Activated B cell treated with CpG ODN at 0.5 μM for 24 hours (primary cell): ENCODE data around the gene SENP5. TPM values are rescaled to one million over a fixed set of nuclear protein-coding genes. Genes with fewer than 3 reads are reported as not detected.

Experiments
- ATAC-seq: fragments of 200-7000 bp; cut with Tn5 transposase; one replicate; pipeline ENCODE4 v1.10.0; 2021; ENCODE audit warnings: low read depth, mild to moderate bottlenecking, moderate library complexity
- CTCF ChIA-PET: fragments of 350-600 bp; sonication (Branson Sonifier 250); formaldehyde crosslinking; loops from one replicate; lab custom pipeline; 2021; ENCODE audit warnings: antibody characterized with exemption; lab: Charles Lee
- POLR2A ChIA-PET: fragments of 350-600 bp; sonication (Branson Sonifier 250); formaldehyde crosslinking; loops from one replicate; lab custom pipeline; 2021; ENCODE audit warnings: antibody characterized with exemption; lab: Charles Lee
- DNase-seq: peaks from one replicate; pipeline ENCODE4 v3.0.0; 2022
- H3K27ac Mint-ChIP-seq: one replicate; pipeline ENCODE4 v1.8.0; 2020; ENCODE audit warnings: mixed read lengths
- H3K27me3 Mint-ChIP-seq: one replicate; pipeline ENCODE4 v1.8.0; 2021; ENCODE audit warnings: mixed read lengths
- H3K36me3 Mint-ChIP-seq: one replicate; pipeline ENCODE4 v1.8.0; 2021; ENCODE audit warnings: low read depth, mixed read lengths
- H3K4me1 Mint-ChIP-seq: one replicate; pipeline ENCODE4 v1.8.0; 2021; ENCODE audit warnings: mixed read lengths
- H3K4me3 Mint-ChIP-seq: one replicate; pipeline ENCODE4 v1.8.0; 2020; ENCODE audit warnings: mild to moderate bottlenecking, mixed read lengths
- H3K9me3 Mint-ChIP-seq: one replicate; pipeline ENCODE4 v1.8.0; 2020; ENCODE audit warnings: mixed read lengths
- CTCF ChIP-seq: fragments of 200-600 bp; IDR thresholded peaks from one replicate; pipeline ENCODE4 v1.8.0; 2022; ENCODE audit warnings: antibody characterized with exemption, mild to moderate bottlenecking
- intact Hi-C: fragments of 100-400 bp; cut with micrococcal nuclease; formaldehyde crosslinking; loops from one replicate; pipeline ENCODE4 v1.15.1; 2024
- total RNA-seq: library from RNA; stranded (reverse); gene quantifications from 2 replicates; pipeline ENCODE4 v1.2.3, GENCODE V29; 2022

The SENP5 gene
- total RNA-seq, 1 donor from 2014 or later: 45.2 TPM

DNA sequence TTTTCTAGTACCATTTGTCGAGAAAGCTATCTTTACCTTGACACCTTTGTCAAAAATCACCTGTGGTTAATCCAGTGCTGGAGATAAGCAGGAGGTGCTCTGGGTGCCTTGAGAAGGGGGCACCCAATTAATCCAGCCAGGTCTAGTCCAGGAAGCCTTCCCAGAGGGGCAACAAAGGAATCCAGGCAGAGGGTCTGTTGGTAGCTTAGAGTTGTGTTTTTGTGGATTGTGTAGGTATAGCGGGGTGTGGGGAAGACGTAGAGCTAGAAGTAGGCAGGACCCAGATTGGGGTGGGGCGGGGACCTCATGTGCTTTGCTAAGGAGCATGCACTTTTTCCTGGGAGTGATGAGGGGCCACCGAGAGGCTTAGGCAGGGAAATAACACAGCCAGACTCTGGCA is 106.9 kb downstream of the SENP5 start:
- ATAC-seq (no peak), DNase-seq (no peak)
- Mint-ChIP-seq H3K4me1 (peaks cover 19% of the 10 kb centered on the region), H3K36me3 (no peaks in the 10 kb centered on the region), H3K27ac (no peak overlapping the region), H3K9me3 (no peaks in the 10 kb centered on the region), H3K4me3 (no peak overlapping the region), H3K27me3 (peaks cover 13% of the 10 kb centered on the region)
- POLR2A ChIA-PET: no interaction called here
- intact Hi-C loops: loop anchor here (10.0 kb wide), 1 partner anchor 540 kb away; no protein-coding TSS in a partner anchor
- no peak for TF ChIP-seq CTCF
- CTCF ChIA-PET: interaction anchor here (2.0 kb wide), 1 partner anchor 212 kb away, joined by 4 read pairs; no protein-coding TSS in a partner anchor

DNA sequence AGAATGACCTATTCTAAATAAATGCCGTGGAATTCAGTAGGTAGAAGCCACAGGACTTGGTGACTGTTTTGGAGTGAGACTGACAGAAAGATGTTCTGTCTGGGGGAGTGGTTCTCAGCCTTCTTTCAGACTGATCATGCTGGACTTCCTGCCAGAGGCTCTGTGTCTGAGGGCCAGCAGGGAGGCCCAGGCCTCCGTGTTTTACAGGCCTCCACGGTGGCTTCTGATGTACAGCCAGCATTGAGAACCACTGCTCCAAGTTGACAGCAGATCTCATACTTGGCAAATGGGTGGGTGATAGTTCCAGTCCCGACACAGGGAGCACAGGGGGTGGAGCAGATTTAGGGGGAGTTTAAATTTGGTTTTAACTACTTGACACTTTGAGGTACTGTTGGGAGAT is 107.6 kb downstream of the SENP5 start:
- CTCF ChIA-PET: interaction anchor here (0.7 to 2.0 kb wide), 3 partner anchors 53 to 839 kb away, joined by 3 to 4 read pairs (median 3); no protein-coding TSS in a partner anchor

DNA sequence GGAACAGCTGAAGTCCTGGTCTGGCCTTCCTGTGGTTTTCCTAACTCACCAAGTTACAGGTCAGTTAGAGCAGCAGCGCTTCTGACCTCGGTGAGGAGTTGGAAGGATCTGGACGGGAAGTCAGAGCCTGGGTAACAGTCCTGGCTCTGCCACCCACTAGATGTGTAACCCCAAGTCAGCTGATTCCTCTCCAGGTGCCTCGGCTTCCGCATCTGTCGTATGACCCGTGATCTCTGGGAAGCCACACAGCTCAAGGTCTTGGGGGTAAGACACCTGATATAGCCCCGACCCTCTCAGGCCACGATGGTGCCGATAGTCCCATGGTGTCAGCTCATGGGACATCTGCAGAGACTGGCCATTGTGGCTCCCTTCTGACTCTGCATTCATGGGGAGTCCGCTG is 109.2 kb downstream of the SENP5 start:
- DNase-seq: no peak
- CTCF ChIA-PET: interaction anchor here (0.8 to 3.0 kb wide), 2 partner anchors 141 to 211 kb away, joined by 3 to 17 read pairs; no protein-coding TSS in a partner anchor
- Mint-ChIP-seq H3K4me1 (peaks cover 11% of the 10 kb centered on the region), H3K36me3 (no peaks in the 10 kb centered on the region), H3K9me3 (no peaks in the 10 kb centered on the region), H3K27me3 (peaks cover 18% of the 10 kb centered on the region), H3K27ac (no peak overlapping the region), H3K4me3 (no peak overlapping the region)
- TF ChIP-seq CTCF: no peak
- intact Hi-C loops: loop anchor here (10.0 kb wide), 1 partner anchor 538 kb away; no protein-coding TSS in a partner anchor
- POLR2A ChIA-PET: no interaction called here
- ATAC-seq: no peak

More for the DNA sequence above, 107.6 kb downstream of the SENP5 start:
- H3K27me3 Mint-ChIP-seq: peaks cover 13% of the 10 kb centered on the region
- H3K4me1 Mint-ChIP-seq: peaks cover 14% of the 10 kb centered on the region
- no peak overlapping the region for H3K4me3 Mint-ChIP-seq
- no peak overlapping the region for H3K27ac Mint-ChIP-seq
- intact Hi-C loops: loop anchor here (10.0 kb wide), 1 partner anchor 539 kb away; no protein-coding TSS in a partner anchor
- ATAC-seq (no peak), DNase-seq (no peak)
- no peaks in the 10 kb centered on the region for H3K9me3 Mint-ChIP-seq
- TF ChIP-seq CTCF: no peak
- POLR2A ChIA-PET: interaction anchor here (0.6 kb wide), 1 partner anchor 226 kb away, joined by 3 read pairs; no protein-coding TSS in a partner anchor
- H3K36me3 Mint-ChIP-seq: no peaks in the 10 kb centered on the region

GRCh38 chr3:196979545-196979944 is 111.8 kb downstream of the SENP5 start:
- ChIA-PET CTCF (interaction anchor here (0.7 to 3.0 kb wide), 2 partner anchors 208 to 244 kb away, joined by 3 to 17 read pairs; no protein-coding TSS in a partner anchor), POLR2A (no interaction called here)
- Mint-ChIP-seq H3K36me3 (no peaks in the 10 kb centered on the region), H3K27ac (no peak overlapping the region), H3K4me3 (no peak overlapping the region), H3K4me1 (peaks cover 11% of the 10 kb centered on the region), H3K27me3 (peaks cover 21% of the 10 kb centered on the region), H3K9me3 (peaks cover 8% of the 10 kb centered on the region)
- TF ChIP-seq CTCF: no peak
- no peak for DNase-seq
- ATAC-seq: no peak
- intact Hi-C loops: loop anchor here (2.0 to 10.0 kb wide), 2 partner anchors 23 to 535 kb away; no protein-coding TSS in a partner anchor

DNA sequence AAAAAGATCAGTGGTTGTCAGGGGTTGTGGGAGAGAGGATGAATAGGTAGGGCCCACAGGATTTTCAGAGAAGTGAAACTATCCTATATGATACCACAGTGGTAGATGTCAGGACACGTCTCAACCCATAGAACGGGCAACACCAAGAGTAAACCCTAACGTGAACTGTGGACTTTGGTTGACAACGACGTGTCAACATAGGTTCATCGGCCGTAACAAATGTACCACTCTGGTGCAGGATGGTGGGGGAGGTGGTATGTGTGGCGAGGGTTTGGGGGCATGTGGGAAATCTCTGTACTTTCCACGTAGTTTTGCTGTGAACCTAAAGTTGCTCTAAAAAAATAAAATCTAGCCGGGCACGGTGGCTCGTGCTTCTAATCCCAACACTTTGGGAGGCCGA is 113.9 kb downstream of the SENP5 start:
- intact Hi-C loops: no loop called here
- Mint-ChIP-seq H3K27me3 (peaks cover 26% of the 10 kb centered on the region), H3K27ac (no peak overlapping the region), H3K9me3 (peaks cover 8% of the 10 kb centered on the region), H3K36me3 (no peaks in the 10 kb centered on the region), H3K4me1 (peaks cover 11% of the 10 kb centered on the region), H3K4me3 (peak overlapping the region; percentile 32)
- DNase-seq (no peak), ATAC-seq (no peak)
- no peak for TF ChIP-seq CTCF
- ChIA-PET CTCF (no interaction called here), POLR2A (no interaction called here)
